NOMO-1 treated with dmso at 0.1 percent for 144 hours (cell line): ENCODE data around the gene GGA2.
"Not testable (repeated sequence)": the region's sequence is repeated elsewhere in the genome, so short reads cannot be mapped to it uniquely, and the experiment has no call there.

ENCODE experiments used
- DNase-seq: peaks from one replicate; lab custom pipeline; 2025; ENCODE audit not compliant: unreplicated experiment; lab: John Stamatoyannopoulos, UW

The GGA2 gene

GRCh38 chr16:23510164-23510914, at the start of gene GGA2:
Gene GGA2 (minus strand): TSS chr16:23510494. CDS start chr16:23510411, 83 bp downstream.
- peak; percentile 58 for DNase-seq

- DNase-seq = no peak
These were observed 47.7 kb upstream of the GGA2 start for GRCh38 chr16:23557779-23558702.

GRCh38 chr16:23556881-23557778, 46.8 kb upstream of the GGA2 start, which contains the start of the genes EARS2 and UBFD1:
Gene EARS2 (minus strand): TSS chr16:23557350. CDS start chr16:23557343, 7 bp downstream.
Gene UBFD1 (plus strand): TSS chr16:23557727. CDS start chr16:23557743, 16 bp downstream.
- peak; percentile 97 for DNase-seq

GRCh38 chr16:23554536-23554935, 44.2 kb upstream of the GGA2 start:
- no peak for DNase-seq

- no peak for DNase-seq
These were observed 41.9 kb upstream of the GGA2 start for GRCh38 chr16:23552161-23552560.

- no peak for DNase-seq
These were observed 39.6 kb upstream of the GGA2 start for GRCh38 chr16:23549938-23550337.

- DNase-seq = no peak
These were observed 34.1 kb upstream of the GGA2 start for GRCh38 chr16:23544436-23544835.

- not testable (repeated sequence) for DNase-seq
These were observed 30.5 kb upstream of the GGA2 start for GRCh38 chr16:23540817-23541178.

GRCh38 chr16:23539984-23540816, 29.9 kb upstream of the GGA2 start:
- DNase-seq = no peak

GRCh38 chr16:23538919-23539278, 28.6 kb upstream of the GGA2 start:
- DNase-seq = no peak

GRCh38 chr16:23537390-23537789, 27.1 kb upstream of the GGA2 start:
- no peak for DNase-seq

GRCh38 chr16:23535901-23536300, 25.6 kb upstream of the GGA2 start:
- DNase-seq = no peak

- DNase-seq = no peak
These were observed 24.9 kb upstream of the GGA2 start for GRCh38 chr16:23534868-23535860.

- no peak for DNase-seq
These were observed 22.2 kb upstream of the GGA2 start for GRCh38 chr16:23532448-23532847.

GRCh38 chr16:23530062-23530461, 19.8 kb upstream of the GGA2 start:
- no peak for DNase-seq

GRCh38 chr16:23528644-23529310, 18.5 kb upstream of the GGA2 start:
- DNase-seq = peak; percentile 29

- no peak for DNase-seq
These were observed 17.8 kb upstream of the GGA2 start for GRCh38 chr16:23527961-23528643.

- DNase-seq = no peak
These were observed 14.6 kb upstream of the GGA2 start for GRCh38 chr16:23524886-23525285.
